HFFc6 (cell line): ENCODE measurements around the gene USP32. TPM values are rescaled to one million over a fixed set of nuclear protein-coding genes. Genes with fewer than 3 reads are reported as not detected.

Source experiments
- DNase-seq: peaks from one replicate; pipeline ENCODE4 v3.0.0-alpha.2; 2018
- H3K27ac Mint-ChIP-seq: 2 replicates; pipeline ENCODE4 v1.8.0; 2020; ENCODE audit warnings: mild to moderate bottlenecking, mixed read lengths
- H3K27me3 Mint-ChIP-seq: 2 replicates; pipeline ENCODE4 v1.8.0; 2021; ENCODE audit warnings: mild to moderate bottlenecking, moderate library complexity, mixed read lengths; ENCODE audit not compliant: insufficient read depth
- H3K36me3 Mint-ChIP-seq: 2 replicates; pipeline ENCODE4 v1.8.0; 2021; ENCODE audit warnings: low read depth, mixed read lengths
- H3K4me1 Mint-ChIP-seq: 2 replicates; pipeline ENCODE4 v1.8.0; 2020; ENCODE audit warnings: low read depth, mixed read lengths
- H3K4me3 Mint-ChIP-seq: 2 replicates; pipeline ENCODE4 v1.8.0; 2020; ENCODE audit warnings: mild to moderate bottlenecking, moderate library complexity, mixed read lengths
- H3K9me3 Mint-ChIP-seq: 2 replicates; pipeline ENCODE4 v1.8.0; 2020; ENCODE audit warnings: mild to moderate bottlenecking, mixed read lengths
- CTCF ChIP-seq: fragments of 200-600 bp; sonication (generic); IDR thresholded peaks from 2 replicates; pipeline ENCODE4 v1.5.0; 2021; ENCODE audit warnings: antibody characterized with exemption, mild to moderate bottlenecking
- total RNA-seq, 6 experiments: library from RNA; stranded (reverse); fragmentation: NEBNext Ultra II Directional; extraction: Animal tissue kit (Norgen Biotek cat#: 25700); gene quantifications; 2 replicates in 1 of 6; 3 replicates in 5 of 6; pipeline ENCODE4 v1.2.3, GENCODE V29; 2021

USP32 gene
- total RNA-seq, 6 experiments from 2014 or later = 46.7 to 57.3 (median 51.7) TPM

GRCh38 chr17:60164697-60165096 lies 227.2 kb downstream of the USP32 start:
- H3K4me1 Mint-ChIP-seq = peaks cover 29% of the 10 kb centered on the region

GRCh38 chr17:60164164-60164563 lies 227.8 kb downstream of the USP32 start:
- no peak for DNase-seq
- peaks cover 8% of the 10 kb centered on the region for H3K27me3 Mint-ChIP-seq
- H3K36me3 Mint-ChIP-seq = no peaks in the 10 kb centered on the region
- peaks cover 29% of the 10 kb centered on the region for H3K4me1 Mint-ChIP-seq
- H3K9me3 Mint-ChIP-seq = no peaks in the 10 kb centered on the region
- no peak overlapping the region for H3K27ac Mint-ChIP-seq
- no peak for TF ChIP-seq CTCF
- no peak overlapping the region for H3K4me3 Mint-ChIP-seq

More at GRCh38 chr17:60164697-60165096, 227.2 kb downstream of the USP32 start:
- Mint-ChIP-seq H3K36me3 (no peaks in the 10 kb centered on the region), H3K9me3 (no peaks in the 10 kb centered on the region), H3K27ac (no peak overlapping the region), H3K4me3 (no peak overlapping the region), H3K27me3 (peaks cover 8% of the 10 kb centered on the region)
- DNase-seq = no peak
- TF ChIP-seq CTCF = no peak

- Mint-ChIP-seq H3K9me3 (no peaks in the 10 kb centered on the region), H3K4me1 (peaks cover 24% of the 10 kb centered on the region), H3K36me3 (no peaks in the 10 kb centered on the region), H3K4me3 (no peak overlapping the region), H3K27ac (no peak overlapping the region), H3K27me3 (peaks cover 11% of the 10 kb centered on the region)
- DNase-seq = no peak
- peak; percentile 34 for TF ChIP-seq CTCF
These were observed 228.7 kb downstream of the USP32 start for GRCh38 chr17:60163108-60163784.

- DNase-seq = no peak
- H3K9me3 Mint-ChIP-seq = no peaks in the 10 kb centered on the region
- H3K36me3 Mint-ChIP-seq = no peaks in the 10 kb centered on the region
- H3K27ac Mint-ChIP-seq = no peak overlapping the region
- peaks cover 13% of the 10 kb centered on the region for H3K27me3 Mint-ChIP-seq
- H3K4me3 Mint-ChIP-seq = no peak overlapping the region
- peaks cover 13% of the 10 kb centered on the region; the same call in 1 of the 2 replicates for H3K4me1 Mint-ChIP-seq
- TF ChIP-seq CTCF = no peak
These were observed 230.2 kb downstream of the USP32 start for GRCh38 chr17:60161598-60162330.

- no peaks in the 10 kb centered on the region for H3K9me3 Mint-ChIP-seq
- DNase-seq = no peak
- H3K27ac Mint-ChIP-seq = no peak overlapping the region
- no peaks in the 10 kb centered on the region for H3K36me3 Mint-ChIP-seq
- TF ChIP-seq CTCF = no peak
- H3K27me3 Mint-ChIP-seq = peaks cover 14% of the 10 kb centered on the region
- no peak overlapping the region for H3K4me3 Mint-ChIP-seq
- H3K4me1 Mint-ChIP-seq = peaks cover 13% of the 10 kb centered on the region; the same call in 1 of the 2 replicates
These were observed 231.0 kb downstream of the USP32 start for GRCh38 chr17:60160829-60161501.
